ENCODE results near the gene DNAJB4.
"Not testable (repeated sequence)": the region's sequence is repeated elsewhere in the genome, so short reads cannot be mapped to it uniquely, and the experiment has no call there.

DNAJB4 gene

DNA sequence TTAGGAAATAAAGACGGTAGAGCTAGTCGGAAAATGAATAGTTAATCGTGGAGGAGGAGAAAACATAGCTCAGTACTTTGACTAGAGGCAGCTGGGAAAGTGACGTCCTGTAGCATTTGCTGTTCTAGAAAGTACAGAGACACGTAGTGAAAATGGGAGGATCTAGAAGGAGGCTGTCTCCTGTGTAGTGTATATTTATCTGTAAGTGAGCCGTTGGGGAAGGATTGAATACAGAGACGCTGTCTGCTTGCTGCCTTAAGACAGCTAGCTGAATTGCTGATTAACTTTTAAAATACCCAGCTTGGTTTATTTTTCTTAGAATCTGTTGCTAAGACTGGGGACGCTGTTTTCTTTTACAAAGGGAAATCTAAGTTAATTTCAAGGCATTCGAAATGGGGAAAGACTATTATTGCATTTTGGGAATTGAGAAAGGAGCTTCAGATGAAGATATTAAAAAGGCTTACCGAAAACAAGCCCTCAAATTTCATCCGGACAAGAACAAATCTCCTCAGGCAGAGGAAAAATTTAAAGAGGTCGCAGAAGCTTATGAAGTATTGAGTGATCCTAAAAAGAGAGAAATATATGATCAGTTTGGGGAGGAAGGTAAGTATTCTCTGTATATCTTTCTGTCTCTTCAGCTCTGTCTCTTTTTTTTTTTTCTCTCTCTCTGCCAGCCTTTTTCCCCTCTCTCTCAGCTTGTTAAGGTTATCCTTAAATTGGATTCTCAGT is at the start of gene DNAJB4:
DNAJB4 (plus strand) TSS at position 221 of the 729 bp plus-strand sequence; CDS start at position 393, 172 bp downstream.
- DNase-seq (ENCODE audit: low spot score), result peak; percentile 72

DNA sequence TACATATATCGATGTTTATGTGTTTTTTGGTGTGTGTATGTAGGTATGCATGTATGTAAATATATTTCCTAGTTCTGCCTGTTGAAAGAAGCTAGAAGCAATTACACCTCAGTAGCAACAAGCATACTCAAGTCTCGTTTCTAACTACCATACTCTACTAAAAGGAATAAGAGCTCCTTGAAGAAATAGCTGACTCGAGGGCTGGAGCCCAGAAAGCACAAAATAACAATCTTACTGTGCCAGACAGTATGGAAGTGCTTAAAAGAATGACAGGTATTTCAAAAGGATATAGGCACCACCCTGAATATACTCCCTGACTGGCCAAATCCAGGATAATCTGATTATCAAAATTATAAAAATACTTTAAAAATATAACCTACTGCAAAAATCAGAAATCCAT is 49.0 kb upstream of the DNAJB4 start:
- DNase-seq (ENCODE audit: low spot score), result no peak

DNA sequence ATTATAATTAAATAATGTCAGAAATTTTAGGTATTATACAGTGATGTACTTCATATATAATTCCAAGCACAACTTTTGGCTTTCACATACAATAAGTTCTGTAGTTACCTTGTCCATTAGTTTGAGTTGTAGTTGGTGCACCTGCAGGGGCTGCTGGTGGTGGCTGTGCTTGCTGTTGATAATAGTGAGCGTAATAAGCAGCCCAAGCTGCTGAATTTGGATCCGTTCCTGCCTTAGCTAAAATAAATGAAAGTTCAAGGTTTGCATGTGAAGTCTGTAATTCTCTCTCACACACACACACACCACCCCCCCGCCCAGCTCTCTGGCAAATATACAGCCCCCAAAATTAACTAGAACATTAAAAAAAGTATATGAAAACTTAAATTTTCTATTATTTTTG is 48.3 kb upstream of the DNAJB4 start:
- no peak for DNase-seq (ENCODE audit: low spot score)

DNA sequence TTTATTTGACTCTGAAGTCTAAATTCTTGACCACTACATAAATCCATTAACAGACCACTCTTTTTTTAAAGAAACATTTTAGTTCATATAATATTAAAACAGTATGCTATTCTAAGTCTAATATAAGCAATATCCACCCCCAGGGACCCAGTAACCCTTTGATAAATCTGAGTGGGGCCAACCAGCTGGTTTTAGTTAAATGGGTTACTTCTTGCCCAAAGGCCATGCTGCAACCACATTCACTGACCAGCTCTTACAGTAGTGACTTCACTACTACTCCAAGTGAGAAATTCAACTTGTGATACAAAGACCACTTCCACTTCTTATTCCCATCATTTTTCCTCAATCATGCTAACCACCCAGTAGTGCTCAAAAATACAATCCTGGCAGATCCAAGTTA is 46.3 kb upstream of the DNAJB4 start:
- DNase-seq (ENCODE audit: low spot score), result no peak

DNA sequence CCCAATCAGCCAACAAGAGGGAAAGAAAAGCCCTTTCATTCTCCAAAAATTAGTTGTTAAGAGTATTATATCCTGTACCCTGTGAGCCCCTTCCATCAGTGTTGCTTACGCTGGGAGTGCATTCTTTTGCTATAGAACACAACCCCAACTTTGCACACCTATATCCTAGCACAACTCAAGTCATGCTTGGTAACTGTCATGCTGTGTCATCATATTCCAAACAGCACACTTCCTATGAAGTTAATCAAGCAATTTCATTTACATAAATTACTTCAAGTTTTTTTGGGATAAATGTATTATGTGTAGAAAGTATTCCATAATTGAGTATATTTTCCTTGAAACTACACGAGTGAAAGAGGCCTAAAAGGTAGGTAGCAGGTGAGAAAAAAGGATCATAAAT is 45.9 kb upstream of the DNAJB4 start:
- DNase-seq (ENCODE audit: low spot score), result no peak

DNA sequence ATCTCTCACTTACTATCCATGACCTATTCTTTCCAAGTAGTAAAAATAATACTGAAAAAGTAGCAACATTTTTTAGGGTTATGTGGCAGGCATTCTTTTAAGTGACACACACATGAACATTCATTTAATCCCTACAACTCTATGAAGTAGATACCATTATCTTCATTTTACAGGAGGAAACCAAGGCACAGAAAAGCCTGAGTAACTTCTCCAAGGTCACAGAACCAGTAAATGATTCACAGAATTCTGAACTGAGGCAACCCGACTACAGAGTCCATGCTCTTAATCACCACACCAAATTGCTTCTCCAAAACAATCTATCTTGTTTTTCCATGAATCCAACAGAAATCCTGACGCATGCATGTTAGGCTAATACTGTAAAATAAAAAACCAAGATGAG is 43.3 kb upstream of the DNAJB4 start:
- no peak for DNase-seq (ENCODE audit: low spot score)

DNA sequence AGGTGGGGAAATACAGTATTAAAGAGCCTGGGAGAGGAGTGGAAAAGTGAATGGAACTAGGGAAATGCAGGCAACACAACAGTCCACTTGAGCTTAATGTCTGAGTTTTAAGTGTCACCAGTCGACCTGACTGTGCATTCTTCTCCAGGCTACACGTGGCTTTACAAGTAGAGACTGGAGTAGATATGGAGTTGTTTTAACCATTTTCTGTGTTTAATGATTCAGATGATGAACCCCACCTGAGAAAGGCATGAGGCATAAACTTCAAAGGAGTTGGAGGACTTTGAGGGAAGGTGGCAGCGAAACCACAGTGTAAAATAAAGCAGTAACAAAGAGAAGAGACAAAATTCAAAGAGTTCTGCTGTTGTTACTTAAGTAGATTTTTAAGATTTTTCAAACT is 38.4 kb upstream of the DNAJB4 start:
- DNase-seq (ENCODE audit: low spot score), result no peak

DNA sequence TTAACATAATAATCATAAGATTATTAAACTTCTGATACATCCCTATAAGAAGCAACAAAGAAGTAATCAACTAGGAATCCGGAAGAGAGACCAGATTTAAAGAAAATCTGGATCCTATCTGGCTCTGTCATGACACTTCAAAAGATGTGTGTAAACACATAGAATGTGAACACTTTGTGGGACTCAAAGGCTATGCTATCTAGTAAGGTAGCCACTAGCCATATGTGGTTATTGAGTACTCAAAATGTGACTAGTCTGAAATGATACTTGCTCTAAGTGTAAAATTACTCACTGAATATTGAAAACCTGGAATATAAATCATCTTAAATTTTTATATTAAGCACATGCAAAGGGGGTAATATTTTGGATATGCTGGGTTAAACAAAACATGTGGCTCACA is 34.5 kb upstream of the DNAJB4 start:
- no peak for DNase-seq (ENCODE audit: low spot score)

DNA sequence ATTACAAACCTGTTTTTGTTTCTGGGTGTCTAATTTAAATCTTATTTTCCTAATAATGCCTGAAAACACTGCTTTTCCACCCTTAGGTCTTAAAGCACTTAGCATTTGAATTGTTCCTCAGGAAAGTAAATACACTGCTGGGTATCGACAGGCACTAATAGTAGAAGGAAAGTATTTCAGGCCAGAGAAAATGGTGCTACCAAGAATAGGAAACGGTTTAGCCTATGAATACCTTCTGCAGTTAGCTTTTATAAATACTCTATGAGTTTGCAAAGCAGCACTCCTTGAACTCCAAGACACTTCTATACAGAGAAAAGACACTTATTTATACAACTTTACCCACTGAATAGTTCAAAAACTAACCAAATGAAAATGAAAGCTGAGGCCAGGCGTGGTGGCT is 32.7 kb upstream of the DNAJB4 start:
- no peak for DNase-seq (ENCODE audit: low spot score)

DNA sequence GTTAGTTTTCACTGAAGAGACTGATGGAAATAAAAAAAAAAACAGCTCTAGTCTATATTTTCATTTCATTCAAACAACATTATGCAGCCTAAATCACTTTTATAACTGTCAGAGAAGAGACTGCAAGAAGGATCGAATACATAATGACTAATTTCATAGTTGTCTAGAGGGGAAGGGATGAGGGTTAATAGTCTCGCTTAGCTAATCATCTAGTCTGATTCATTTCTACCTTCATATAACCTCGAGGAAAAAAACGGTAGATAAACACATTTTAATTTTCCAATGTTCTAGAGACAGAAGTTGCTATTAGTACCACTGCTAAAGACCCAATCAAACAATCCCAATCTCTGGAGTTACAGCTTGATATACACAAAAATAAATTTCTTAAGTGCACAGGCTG is 29.4 kb upstream of the DNAJB4 start:
- DNase-seq (ENCODE audit: low spot score), result no peak

DNA sequence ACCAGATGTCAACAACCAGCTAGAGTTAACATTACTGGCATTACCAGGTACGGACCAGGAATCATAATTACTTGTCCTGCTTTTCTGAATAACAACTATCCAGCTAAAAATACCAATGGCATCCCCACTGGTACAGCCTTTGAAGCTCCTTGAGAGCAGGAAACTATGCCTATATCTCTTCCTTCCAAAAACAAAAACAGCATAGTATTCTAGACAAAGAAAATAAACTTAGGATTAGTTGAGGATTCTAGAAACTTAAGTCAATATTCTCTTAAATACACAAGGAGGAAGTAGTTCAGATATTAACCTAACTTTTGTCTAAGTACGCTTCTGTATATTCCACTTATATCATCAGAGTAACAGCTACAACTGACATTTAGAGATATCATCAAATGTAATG is 28.8 kb upstream of the DNAJB4 start:
- no peak for DNase-seq (ENCODE audit: low spot score)

DNA sequence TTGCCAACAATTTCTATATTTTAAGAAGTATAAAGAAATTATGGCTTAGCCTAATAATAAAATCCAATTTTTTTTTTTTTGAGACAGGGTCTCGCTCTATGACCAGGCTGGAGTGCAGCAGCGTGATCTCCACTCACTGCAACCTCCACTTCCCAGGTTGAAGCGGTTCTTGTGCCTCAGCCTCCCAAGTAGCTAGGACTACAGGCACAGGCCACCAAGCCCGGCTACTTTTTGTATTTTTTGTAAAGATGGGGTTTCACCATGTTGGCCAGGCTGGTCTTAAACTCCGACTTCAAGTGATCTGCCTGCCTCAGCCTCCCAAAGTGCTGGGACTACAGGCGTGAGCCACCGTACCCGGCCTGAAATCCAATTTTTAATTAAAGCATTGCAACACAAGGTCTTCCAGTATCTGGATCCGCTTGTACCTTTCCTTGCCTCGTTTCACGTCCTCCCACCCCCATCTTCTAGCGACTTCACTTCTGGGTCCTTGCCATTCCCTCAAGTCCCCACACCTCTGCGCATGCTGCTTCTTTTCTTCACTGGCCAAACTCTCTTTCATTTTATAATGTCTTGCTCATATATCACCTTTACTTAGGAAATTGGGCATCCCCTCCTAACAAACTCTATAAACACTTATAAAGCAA is 28.2 kb upstream of the DNAJB4 start:
- DNase-seq (ENCODE audit: low spot score), result no peak

DNA sequence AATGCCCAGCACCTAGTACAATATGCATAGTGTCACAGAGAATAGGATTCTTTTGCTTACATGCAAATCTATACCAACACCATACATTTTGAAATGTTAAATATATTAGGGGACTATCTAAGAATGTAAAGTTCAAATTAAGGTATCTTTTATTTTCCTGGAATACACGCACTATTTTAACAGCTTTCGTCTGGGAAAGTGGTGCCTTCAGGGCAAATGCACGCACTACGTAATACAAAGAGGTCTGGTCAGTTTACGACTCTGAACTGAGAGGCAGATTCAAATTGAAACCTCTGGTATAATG is 26.8 kb upstream of the DNAJB4 start:
- DNase-seq (ENCODE audit: low spot score), result no peak

DNA sequence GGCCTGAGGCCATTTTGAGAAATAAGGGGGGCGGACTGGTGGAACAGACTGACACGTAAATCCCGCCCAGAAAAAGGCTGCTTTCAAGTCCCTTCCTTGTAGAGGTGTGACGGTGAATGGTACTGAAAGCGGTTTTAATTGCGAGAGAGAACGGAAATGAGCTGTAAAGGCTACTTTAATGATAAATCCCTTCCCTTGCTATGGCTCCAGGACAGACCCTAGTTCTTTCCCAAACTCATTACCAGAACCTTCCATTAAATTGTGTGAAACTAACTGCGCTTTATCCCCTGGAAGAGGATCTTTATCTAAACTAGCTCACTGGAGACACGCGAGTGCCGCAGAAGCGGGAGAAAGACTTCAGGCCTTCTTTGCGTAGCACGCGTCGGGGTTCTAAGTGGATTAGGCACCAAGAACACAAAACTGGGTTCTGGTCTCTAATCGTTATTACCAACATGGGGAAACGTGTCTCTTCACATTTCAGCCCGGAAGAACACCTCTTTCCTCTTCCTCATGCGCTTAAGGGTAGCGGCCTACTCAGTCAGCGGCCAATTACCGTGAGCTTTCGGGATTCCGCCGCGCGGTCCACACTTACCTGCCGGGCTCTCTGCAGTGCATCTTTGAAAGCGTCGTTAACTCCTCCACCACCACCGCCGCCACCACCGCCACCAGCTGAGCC is 26.3 kb upstream of the DNAJB4 start:
- peak; percentile 72 for DNase-seq (ENCODE audit: low spot score)

DNA sequence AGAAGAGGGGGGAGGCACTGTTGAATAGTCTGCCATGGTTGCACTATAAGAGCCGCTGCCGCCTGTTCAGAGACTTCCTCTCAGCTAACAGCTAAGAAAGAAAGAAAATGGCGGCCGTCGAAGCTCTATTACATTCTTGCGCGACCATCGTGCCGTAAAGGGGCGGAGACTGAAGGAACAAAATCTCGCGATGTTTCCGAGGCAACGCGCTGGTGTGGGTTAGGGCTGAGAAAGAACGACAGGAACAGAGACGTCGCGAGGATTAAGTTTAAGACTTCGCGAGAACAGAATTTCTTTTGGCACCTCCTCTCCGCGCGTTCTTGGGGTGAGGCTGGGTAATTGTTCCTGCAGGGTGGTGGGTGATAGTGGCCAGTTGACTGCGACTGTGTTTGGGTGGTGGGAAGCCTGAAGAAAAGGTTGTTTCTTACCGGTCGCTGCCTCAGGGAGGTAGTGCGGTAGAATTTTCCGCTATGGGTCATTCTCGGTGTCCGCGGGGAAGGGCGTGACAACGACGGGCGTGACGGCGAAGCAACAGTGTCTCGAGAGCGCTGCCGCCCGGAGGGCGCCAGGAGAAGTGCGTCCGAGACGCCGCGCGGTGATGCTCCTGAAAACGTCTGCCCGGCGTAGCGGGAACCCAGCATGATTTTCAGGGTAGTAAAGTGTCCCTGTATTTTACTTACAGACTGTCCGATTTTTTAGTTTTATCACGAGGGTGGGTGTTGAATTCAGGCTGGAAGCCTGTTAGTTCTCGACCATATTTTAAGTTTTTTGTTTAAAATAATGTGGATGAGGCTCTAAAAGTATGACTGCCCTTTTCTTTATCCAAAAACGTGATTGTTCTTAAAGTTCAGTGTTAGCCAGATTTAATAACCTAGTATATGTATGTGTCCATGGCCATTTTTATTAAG is 25.5 kb upstream of the DNAJB4 start, which contains the start of gene FUBP1:
FUBP1 (minus strand) TSS at position 104 of the 908 bp plus-strand sequence; CDS start at position 36, 68 bp downstream.
- DNase-seq (ENCODE audit: low spot score), result peak; percentile 96

DNA sequence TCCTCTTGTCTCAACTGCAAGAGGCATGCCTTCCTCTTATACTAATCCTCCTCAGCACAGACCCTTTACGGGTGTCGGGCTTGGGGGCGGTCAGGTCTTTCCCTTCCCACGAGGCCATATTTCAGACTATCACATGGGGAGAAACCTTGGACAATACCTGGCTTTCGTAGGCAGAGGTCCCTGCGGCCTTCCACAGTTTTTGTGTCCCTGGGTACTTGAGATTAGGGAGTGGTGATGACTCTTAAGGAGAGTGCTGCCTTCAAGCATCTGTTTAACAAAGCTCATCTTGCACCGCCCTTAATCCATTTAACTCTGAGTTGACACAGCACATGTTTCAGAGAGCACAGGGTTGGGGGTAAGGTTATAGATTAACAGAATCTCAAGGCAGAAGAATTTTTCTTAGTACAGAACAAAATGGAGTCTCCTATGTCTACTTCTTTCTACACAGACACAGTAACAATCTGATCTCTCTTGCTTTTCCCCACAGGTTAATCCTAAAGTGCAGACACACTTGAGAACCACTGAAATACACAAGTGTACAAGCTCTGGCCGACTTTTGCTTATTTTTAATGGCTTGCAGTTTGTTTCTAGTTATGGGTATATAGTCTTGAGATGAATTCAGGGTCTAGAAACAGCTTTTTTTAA is 21.3 kb upstream of the DNAJB4 start:
- not testable (repeated sequence) for DNase-seq (ENCODE audit: low spot score)

DNA sequence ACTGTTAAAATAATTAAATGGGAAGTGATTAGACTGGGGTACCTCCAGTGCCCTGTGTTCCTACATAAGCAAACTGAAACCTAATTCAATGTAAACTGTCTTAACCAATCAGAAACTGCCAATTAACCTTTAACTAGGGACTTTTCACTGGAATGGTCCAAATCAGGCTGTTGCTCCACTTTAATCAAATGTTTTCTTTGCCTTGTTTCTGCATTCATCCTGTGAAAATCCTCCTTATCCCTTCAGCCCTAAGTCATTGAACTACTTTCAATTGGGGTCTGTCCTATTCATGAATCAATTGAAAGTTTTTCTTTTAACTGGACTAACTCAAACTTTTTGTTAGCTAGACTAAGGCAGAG is 20.8 kb upstream of the DNAJB4 start:
- DNase-seq (ENCODE audit: low spot score), result no peak

DNA sequence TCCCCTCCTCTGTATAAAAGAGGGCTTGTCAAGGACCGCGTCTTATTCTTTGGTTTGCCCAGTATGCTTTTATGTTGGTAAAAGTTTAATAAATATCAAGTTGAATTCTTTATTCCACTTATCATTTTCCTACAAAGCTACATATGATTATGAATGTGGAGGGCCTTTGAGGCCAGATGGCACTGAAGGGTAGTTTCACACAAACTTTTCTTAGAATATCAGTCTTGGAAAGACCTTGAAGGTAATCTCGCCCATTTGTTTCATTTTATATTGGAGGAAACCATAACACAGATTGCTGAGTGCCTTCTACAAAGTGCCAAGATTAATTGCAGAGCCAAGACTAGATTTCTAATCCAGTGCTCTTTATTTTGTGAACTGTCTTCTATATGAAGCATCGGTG is 20.1 kb upstream of the DNAJB4 start:
- DNase-seq (ENCODE audit: low spot score), result no peak

DNA sequence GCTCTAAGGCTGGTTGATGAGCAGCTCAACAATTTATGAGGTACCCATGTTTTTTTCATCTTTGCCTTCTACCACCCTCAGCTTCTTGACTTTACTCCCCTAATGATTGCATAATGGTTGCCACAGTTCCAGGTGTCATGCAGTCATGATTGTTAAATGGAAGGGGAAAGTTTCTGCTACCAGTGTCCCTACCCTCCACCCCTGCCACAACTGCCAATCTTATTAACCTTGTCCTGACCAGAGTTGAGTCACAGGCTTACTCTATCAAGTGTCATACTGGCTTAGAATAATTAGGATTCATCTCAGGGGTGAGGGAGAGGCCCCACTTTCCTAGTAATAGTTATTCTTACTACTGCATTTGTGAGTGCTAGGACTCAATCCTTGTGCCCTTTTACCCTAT is 17.9 kb upstream of the DNAJB4 start:
- DNase-seq (ENCODE audit: low spot score), result no peak

DNA sequence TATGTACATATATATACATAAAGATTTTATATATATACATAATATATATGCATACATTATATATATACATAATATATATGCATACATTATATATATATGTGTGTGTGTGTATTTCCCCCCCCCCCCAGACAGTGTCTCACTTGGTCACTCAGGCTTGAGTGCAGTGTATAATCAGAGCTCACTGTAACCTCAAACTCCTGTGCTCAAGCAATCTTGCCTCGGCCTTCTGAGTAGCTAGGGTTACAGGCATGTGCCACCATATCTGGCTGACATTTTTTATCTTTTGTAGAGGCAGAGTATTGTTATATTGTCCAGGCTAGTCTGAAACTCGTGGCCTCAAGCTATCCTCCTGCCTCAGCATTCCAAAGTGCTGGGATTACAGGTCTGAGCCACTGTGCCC is 16.8 kb upstream of the DNAJB4 start:
- no peak for DNase-seq (ENCODE audit: low spot score)

DNA sequence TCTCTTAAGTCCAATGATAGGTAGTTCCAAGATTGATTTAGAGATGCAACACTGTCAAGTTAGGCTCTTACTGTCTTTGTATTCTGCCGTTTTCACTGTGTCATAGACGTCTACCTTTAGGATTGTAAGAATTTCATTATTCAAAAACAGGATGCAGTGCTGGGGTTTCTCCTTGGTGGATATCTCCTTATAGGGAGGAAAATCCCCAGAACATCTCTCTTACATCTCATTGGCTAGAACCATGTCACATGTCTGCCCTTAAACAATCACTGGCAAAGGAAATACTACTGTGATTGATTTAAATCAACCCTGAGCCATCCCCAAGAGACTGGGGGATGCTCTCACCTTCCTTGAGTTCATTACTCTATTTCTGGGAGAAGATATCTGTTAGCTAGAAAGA is 15.0 kb upstream of the DNAJB4 start:
- DNase-seq (ENCODE audit: low spot score), result no peak

DNA sequence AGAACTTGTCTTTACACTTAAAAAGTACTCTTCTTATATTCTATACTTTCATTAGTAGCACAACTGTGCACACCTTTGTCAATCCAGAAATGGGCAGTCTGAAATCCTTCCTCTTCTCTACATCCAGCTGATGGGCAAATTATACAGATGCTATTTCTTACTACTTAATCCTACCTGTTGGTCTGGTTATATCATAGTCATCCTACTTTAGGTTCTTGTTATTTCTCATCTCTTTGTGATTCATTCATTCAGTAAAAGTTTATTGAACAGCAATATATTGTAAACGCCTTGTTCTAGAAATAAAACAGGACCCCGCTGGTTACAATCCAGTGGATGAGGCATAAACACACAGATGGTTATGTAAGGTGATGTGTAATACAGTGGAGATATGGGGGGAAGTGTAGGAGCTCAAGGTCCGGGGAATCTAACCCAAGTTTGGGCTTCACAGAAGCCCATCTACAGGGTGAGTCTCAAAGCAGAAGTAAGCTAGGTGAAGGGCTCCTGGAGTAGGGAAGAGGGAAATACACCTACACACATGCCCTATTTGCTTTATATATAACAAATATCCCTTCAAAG is 14.0 kb upstream of the DNAJB4 start:
- DNase-seq (ENCODE audit: low spot score), result no peak

All from left forelimb (tissue), 1 donor.